DMS79 treated with DMSO at 0.1 percent for 48 hours (cell line): ENCODE measurements around the gene SPDYE3.
"Not testable (repeated sequence)": the region's sequence is repeated elsewhere in the genome, so short reads cannot be mapped to it uniquely, and the experiment has no call there.

Source experiments
- DNase-seq: peaks from one replicate; lab custom pipeline; 2025; lab: John Stamatoyannopoulos, UW

SPDYE3 gene

DNA sequence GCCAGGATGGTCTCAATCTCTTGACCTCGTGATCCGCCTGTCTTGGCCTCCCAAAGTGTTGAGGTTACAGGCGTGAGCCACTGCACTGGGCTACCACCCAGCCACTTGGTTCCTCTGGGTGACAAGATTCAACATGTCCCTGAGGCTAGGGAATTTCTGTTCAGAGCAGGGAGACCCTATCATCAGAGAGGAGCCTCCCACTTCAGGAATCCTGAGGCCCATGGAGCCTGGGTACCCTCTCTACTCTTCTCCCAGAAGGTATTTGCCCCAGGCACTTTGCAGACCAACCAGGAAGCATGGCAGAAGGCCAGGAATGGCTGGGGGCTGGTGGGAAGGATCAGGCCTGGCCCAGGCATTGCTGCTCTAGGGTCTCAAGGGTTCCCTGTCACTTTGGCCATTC is 19.2 kb upstream of the SPDYE3 start:
- not testable (repeated sequence) for DNase-seq

DNA sequence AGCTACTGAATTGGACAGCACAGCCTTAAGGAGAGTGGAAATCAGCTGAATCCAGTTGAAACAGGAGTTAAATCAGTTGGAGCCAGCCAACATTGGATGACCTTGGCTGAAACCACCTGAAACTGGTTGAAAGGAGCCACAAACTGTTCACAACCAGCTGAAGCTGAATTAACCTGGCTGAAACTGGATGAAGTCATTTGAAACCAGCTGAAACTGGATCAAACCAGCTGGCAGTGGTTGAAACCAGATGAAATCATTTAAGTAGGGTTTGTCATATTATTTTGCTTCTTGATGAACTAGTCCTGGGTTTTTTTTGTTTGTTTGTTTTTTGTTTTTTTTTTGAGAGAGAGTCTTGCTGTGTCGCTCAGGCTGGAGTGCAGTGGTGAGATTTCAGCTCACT is 15.3 kb upstream of the SPDYE3 start:
- DNase-seq: not testable (repeated sequence)

DNA sequence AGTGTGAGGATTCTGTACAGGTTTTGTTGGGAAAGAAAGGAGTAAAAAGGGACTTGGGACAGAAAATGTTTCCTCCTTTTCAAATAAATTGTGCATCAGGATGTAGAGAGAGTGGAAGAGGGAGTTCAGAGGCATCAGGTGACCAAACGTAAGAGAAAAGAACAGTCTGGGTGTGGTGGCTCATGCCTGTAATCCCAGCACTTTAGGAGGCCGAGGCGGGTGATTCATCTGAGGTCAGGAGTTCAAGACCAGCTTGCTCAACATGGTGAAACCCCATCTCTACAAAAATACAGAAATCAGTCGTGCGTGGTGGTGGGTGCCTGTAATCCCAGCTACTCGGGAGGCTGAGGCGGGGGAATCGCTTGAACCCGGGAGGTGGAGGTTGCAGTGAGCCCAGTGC is 12.2 kb upstream of the SPDYE3 start:
- not testable (repeated sequence) for DNase-seq

DNA sequence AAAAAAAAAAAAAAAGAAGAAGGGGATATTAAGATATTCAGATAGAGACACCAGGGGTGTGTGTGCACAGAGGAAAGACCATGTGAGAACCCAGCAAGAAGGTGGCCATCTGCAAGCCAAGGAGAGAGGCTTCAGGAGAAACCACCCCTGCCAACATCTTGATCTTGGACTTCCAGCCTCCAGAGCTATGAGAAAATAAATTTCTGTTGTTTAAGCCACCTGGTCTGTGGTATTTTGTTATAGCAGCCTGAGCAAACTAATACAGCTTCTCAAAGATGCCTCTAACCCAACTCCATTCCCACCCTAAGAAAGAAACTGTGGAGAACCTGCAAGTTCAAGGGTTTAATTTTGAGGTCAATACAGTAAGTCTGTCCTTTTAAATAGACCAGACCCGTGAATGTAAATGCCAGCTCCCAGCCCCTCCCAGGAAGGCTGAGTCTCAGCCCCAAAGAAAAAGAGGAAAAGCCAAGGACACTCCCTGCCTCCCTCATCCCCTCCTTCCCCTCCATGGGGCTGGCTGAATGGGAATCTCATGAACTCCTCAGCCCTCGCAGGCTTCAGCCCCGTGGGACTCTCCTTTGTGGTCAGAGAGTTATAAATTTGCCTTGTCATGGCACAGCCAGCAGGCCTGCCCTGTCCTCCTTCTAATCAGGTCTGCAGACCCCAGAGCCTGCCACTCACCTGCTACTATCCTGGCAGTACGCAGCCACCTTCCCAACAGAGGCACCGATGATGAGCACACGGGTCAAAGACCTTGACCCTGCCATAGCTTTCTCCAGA is 9.5 kb upstream of the SPDYE3 start:
- DNase-seq: not testable (repeated sequence)

DNA sequence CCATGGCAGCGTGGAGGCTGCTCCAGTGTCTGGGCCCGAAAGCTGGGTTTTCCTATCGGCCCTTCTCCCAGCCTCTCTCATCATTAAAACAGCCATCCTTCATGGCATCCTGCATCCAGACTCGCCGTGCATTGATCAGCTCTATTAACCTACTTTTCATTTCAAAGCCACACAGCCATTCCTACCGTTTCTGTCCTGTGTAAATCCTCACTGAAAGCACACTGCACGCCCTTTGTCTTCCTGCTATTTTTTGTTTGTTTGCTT is 8.9 kb upstream of the SPDYE3 start:
- not testable (repeated sequence) for DNase-seq

DNA sequence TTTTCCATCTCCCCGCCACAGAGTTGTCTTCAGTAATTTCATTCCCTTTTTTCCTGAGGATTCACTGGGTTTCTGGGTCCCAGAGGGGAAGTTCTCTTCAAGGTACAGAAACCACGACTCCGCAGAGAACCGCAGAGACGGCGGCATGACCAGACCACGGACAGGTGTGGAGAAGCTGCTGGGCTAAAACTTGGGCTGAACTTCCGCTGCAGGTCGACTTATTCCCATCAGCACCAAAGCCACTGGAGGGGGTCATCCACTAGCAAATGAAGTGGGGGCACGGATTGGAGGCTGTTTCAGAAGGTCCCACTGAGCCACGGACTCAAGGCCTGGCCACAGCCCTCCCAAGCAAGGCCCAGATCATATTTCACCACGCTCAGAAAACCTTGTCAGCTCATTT is 3.0 kb upstream of the SPDYE3 start:
- DNase-seq: not testable (repeated sequence)

DNA sequence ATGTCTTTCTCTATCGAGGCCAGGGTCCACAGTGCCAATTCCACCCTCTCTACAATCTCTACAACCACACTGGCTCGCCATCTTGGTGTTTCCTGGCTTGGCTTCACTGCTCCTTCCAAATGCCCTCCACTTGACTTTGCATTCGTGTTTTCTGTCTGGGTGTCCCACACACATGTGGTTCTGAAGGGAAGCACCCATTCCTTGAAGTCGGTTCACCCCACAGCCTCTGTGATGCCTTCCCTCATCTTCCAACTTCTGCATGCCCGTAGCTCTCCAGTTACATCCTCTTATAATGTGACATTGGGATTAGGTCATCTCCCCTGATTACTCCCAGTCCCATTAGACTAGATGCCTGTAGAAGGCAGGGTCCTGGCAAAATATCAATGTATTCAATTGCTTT is 10.8 kb downstream of the SPDYE3 start:
- not testable (repeated sequence) for DNase-seq

DNA sequence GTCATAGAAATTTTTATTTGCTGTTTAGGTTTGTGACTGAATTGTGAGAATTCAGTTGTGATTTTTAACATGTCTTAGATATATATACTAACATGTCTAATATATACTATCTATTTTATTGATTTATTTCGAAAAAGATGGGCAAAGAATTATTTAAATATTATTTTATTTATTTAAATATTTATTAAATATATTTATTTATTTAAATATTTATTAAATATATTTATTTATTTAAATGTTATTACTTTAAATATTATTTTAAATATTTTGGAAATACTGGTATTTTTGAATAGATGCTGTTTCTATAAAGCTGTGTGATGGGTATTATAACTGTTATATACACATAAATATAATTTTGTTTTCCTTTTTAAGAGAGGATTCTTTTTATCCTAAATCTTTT is 14.1 kb downstream of the SPDYE3 start:
- not testable (repeated sequence) for DNase-seq

DNA sequence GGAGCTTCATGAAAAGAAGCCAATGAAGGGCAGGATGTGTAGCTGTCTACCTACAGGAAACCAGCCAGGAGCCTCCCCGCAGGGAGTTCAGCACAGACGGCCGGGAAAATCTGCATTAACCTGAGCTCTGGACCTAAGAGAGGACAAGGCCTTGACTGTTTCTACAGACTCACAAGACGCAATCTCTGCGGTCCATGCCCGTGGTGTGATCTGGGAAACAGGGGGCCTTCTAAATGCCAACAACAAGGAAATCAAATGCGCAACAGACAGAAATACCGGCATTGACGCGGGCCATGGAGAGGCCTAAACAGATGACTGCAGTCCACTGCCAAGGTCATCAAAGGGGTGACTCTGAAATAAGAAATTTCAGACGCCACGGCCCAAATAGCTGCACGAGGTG is 16.7 kb downstream of the SPDYE3 start:
- not testable (repeated sequence) for DNase-seq

DNA sequence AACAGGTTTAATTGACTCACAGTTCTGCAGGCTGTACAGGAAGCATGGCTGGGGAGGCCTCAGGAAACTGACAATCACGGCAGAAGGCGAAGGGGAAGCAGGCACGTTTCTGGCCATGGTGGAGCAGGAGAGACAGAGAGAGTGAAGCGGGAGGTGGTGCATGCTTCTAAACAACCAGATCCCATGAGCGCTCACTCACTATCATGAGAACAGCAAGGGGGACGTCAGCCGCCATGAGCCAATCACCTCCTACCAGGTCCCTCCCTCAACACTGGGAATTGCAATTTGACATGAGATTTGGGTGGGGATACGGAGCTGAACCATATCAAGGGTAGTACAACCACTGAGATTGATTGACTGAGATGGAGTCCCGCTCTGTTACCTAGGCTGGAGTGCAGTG is 18.2 kb downstream of the SPDYE3 start:
- DNase-seq: not testable (repeated sequence)

DNA sequence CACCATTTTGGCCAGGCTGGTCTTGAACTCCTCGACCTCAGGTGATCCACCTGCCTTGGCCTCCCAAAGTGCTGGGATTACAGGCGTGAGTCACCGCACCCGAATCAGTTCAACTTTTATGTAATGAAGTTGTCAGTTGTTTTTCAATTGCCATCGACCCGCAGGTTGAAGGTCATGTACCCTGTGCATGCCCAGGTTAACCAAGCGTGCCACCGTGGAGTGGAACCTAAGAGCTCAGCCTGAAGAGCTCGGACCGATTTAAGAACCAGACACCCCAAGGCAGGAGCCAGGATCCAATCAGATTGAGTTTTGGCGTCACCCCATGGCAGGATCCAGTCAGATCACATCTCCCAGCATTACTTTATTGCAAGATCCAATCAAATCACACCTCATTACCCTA is 19.4 kb downstream of the SPDYE3 start:
- not testable (repeated sequence) for DNase-seq

DNA sequence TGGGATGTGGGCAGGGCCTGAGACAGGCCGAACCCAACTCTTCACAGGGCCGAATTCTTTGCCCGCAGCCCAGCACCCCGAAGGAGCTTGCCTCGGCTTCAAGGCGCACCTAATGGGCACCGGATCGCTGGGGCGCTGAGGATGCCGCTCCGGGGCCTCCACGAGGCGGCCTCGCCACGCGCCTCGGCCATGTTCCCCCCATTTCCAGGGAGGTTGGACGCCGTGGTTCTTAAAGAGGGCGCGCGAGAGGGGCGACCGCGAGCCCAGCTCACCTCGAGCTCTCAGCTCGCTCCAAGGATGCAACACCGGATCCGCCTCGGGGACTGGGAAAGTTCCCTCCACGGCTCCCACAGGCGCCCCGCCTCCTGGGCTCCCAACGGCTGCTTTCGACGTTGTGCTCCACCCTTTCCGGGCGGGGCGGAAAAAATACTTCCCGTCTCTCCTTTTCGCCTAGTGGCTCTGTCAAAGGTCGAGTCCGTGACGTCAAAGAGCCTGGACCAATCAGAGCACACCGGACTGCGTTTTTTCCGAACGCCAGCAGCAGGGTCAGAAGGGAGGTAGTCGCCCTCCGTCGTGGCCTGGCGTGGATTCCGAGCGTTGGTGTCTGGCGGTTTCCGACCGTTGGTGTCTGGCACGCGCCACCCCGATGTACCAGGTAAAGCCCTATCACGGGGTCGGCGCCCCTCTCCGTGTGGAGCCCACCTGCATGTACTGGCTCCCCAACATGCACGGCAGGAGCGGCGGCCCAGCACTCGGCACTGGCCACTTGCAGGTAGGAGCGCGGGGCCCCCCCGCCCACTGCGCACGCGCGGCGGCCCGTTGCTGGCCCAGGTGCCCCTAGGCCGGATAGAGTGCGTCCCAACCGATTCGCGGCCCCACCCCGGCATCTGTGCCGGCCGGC is 28.3 kb downstream of the SPDYE3 start:
- peak; percentile 89 for DNase-seq

DNA sequence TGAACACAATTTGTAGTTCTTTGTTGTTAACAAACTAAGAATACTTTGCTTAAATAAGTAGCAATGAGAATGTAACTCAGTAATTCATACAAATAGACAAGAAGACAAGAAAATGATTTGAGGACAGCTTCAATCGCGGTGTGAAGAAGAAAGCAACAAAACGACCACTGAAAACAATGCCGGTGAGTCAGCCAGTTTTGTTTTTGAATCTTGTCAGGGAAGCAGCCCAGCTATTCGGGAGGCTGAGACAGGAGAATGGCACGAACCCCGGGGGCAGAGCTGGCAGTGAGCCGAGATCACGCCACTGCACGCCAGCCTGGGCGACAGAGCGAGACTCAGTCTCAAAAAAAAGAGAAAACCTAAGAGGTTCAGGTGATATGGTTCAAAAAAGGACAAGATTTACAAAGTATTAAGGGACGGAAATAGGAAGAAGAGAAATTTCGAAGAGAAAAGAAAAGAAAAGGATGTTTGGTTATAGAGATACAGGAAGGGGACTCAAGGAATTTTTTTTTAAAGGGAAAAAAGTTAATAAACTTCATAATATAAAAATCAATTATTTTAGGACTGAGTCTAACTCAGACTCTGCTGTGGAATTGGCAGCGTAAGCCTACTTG is 30.7 kb downstream of the SPDYE3 start:
- DNase-seq: not testable (repeated sequence)

DNA sequence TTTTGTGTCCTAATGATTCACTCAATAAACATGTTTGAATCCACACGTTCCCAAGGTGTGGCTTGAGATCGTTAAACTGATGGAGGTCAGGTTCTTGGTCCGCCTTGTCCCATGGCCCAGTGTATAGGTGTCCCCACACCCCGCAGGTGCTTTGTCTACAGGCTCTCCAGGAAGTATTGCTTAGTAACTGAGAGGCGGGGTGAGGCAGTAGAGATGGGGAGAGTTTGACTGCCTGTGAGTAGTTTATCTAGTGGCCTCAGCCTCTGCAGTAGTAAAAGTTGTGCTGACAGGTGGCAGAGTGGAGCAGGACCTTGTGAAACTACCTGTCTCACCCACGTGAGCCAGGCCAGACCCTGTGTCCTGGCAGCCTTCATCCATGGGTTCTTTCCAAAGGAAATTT is 33.8 kb downstream of the SPDYE3 start:
- not testable (repeated sequence) for DNase-seq

DNA sequence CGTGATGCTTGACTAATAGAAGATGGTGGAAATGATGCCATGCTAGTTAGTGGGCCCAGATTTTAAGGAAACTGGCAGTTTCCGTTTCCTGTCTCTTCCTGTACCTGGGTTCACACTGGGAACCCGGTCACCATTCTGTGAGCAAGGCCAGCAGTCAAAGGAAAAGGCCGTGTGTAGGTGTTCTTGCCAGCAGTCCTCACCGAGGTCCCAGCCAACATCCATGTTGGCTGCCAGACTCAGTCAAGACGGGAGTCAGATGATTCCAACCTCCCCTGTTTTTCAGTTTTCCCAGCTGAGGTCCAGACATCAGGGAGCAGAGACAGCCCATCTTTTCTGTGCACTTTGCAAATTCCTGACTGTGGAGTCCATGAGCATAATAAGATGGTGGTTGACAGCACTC is 35.3 kb downstream of the SPDYE3 start:
- DNase-seq: no peak

DNA sequence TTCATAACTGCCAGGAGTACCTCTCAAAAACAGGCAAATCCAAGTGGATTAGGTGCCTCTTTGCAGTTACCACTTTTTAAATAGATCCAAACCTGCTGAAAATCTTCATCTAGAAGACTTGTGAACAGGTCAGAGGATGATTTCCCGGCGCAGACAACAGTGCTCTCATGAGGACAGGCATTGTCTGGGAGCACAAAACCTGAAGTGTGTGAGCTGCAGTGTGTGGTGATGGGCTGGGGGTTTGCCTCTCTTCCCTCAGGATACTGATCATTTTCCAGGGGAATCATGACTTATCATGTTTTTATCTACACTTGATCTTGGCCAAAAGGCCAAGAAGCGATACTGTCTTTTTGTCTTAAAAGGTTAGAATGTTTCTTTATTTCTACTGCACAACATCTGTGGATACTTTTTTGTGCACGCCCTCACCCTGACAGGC is 36.6 kb downstream of the SPDYE3 start:
- not testable (repeated sequence) for DNase-seq

DNA sequence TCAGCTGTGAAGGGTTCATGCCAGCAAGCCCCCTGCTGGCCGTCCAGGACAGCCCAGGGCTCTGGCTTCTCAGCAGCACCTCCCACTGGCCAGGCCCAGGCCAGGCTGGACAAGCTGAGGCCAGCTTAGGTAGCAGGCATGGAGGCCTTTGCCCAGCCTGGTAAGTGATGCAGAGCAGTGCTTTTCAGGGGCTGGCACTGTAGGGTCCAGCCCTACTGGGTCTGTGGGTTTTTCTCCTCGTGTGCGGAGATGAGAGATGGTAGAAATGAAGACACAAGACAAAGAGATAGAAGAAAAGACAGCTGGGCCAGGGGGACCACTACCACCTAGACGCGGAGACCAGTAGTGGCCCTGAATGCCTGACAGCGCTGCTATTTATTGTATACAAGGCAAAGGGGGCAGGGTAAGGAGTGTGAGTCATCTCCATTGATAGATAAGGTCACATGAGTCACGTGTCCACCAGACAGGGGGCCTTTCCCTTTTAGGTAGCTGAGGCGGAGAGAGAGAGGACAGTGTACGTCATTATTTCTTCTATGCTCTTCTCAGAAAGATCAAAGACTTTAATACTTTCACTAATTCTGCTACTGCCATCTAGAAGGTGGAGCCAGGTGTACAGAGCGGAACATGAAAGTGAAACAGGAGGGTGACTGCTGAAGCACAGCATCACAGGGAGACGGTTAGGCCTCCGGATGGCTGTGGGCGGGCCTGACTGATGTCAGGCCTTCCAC is 37.2 kb downstream of the SPDYE3 start:
- not testable (repeated sequence) for DNase-seq

DNA sequence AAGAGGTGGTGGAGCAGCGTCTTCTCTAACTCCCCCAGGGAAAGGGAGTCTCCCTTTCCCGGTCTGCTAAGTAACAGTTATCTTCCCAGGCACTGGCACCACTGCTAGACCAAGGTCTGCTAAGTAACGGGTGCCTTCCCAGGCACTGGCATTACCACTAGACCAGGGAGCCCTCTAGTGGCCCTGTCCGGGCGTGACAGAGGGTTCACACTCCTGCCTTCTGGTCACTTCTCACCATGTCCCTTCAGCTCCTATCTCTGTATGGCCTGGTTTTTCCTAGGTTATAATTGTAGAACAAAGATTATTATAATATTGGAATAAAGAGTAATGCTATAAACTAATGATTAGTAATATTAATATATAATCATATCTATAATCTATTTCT is 37.8 kb downstream of the SPDYE3 start:
- peak; percentile 38 for DNase-seq

DNA sequence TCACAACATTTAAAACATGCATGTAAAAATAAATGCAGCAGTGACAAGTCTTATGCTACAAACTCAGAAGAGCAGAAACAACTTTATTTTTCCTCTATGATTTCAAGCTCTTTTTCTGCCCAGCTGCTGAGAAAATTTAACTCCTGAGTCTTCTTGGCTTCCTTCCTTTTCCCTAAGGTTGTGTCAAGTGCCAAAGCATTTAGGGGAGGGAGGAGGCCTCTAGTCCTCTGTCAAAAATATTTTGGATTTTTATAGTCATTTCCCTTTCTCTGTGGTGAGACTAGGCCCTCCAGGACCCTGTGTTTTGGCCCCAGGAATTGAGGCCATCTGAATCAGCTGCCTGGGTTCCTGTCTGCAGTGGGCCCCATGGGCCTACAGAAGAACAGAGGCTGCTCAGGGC is 39.4 kb downstream of the SPDYE3 start:
- no peak for DNase-seq

DNA sequence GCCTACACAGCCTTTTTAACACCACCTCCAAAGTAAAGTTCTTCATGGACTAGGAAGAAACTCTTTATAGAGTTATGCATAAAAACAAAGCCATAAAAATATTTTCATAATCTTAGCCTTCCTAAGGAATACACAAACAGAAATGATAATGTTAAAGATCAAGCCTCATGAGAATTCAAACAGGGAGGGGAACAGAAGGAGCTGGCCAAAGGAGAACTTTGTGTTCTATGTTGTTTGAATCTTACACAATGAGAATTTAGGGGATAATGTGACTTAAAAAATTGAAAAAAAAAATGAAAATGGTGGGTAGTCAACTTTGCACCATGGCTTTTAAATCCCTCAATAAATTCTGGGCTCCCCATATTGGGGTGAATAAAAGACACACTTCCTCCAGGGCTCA is 41.3 kb downstream of the SPDYE3 start:
- no peak for DNase-seq

DNA sequence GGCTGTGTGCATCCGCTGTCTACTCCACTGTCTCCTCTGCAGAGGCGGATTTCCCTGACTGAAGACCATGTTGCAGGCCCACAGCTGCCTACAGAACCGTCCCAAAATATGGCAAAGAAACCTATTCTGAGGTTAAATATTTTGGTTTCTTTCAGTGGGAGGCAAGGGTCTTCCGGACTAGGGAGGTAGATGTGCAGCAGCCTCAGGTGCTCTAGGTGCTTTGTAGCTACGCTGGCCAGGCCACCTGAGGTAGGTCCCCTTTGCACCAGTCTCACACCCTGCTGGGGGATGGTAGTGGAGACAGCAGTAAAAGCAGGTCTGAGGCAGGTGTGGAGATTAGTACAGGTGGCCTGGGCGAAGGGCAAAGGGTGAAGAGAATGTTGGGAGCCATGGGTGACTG is 42.3 kb downstream of the SPDYE3 start:
- DNase-seq: no peak

DNA sequence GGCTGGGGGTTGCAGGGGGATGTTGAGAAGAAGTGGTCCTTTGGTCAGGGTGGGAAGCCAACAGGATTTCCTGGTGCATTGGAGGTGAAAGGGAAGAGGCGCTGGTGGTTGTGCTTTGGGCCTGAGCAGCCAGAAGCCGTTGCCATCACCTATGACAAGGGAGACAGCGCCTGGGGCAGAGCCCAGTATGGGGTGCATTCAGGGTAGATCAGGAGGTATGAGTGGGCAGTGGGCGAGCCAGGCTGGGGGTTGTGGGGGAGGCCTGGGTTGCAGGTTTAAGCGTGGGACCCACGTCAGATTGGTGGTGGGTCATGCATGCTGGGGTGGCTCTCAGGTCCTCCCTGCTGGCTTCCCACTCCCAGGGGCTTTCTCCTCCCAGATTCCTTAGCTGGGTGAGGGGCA is 44.2 kb downstream of the SPDYE3 start:
- DNase-seq: no peak
